Adrenal gland (tissue), 5 donors: Measurements from ENCODE around the gene FOXK2.
"Not testable (repeated sequence)": the region's sequence is repeated elsewhere in the genome, so short reads cannot be mapped to it uniquely, and the experiment has no call there.

Source experiments
- POLR2A ChIP-seq, 2 donors: fragments of 450-650 bp; IDR thresholded peaks; one replicate each; pipeline ENCODE4 v1.6.1; 2017; ENCODE audit warnings: antibody characterized with exemption in 2 of 2, mild to moderate bottlenecking in 2 of 2, moderate library complexity in 1 of 2
- TF ChIP-seq, protein P1 (sequence below), 6 experiments: fragments of 450-650 bp in 4 of 6; fragments of 200-600 bp in 2 of 6; sonication (generic) in 1 of 6; IDR thresholded peaks; 1 replicate in 5 of 6; 2 replicates in 1 of 6; pipeline versions ENCODE4 v1.5.1 to v1.8.0; 2016 to 2021; ENCODE audit warnings: antibody characterized with exemption in 6 of 6, mild to moderate bottlenecking in 2 of 6, moderate library complexity in 1 of 6
- donor health status: DM: no; HTN: no; CAD: no.

DNA sequence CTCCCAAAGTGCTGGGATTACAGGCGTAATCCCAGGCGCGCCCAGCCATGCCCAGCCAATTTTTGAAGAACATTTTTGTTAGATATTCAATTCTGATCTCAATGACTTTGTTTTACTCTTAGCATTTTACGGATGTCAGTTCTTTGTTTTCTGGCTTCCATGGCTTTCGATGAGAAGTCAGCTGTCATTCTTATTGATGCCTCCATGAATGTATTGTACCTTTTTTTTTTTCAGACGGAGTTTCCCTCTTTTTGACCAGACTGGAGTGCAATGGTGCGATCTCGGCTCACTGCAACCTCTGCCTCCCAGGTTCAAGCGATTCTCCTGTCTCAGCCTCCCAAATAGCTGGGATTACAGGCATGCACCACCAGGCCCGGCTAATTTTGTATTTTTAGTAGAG lies 5.7 kb upstream of the FOXK2 start:
- TF ChIP-seq POLR2A (IDR thresholded peaks at IDR 0.05): not testable (repeated sequence)
- TF ChIP-seq, protein P1, sequence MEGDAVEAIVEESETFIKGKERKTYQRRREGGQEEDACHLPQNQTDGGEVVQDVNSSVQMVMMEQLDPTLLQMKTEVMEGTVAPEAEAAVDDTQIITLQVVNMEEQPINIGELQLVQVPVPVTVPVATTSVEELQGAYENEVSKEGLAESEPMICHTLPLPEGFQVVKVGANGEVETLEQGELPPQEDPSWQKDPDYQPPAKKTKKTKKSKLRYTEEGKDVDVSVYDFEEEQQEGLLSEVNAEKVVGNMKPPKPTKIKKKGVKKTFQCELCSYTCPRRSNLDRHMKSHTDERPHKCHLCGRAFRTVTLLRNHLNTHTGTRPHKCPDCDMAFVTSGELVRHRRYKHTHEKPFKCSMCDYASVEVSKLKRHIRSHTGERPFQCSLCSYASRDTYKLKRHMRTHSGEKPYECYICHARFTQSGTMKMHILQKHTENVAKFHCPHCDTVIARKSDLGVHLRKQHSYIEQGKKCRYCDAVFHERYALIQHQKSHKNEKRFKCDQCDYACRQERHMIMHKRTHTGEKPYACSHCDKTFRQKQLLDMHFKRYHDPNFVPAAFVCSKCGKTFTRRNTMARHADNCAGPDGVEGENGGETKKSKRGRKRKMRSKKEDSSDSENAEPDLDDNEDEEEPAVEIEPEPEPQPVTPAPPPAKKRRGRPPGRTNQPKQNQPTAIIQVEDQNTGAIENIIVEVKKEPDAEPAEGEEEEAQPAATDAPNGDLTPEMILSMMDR (IDR thresholded peaks at IDR 0.05): not testable (repeated sequence)
